Measurements from ENCODE around the gene ADCY2.

Gene ADCY2

GRCh38 chr5:7794311-7794710, 398.4 kb downstream of the ADCY2 start:
- no peak overlapping the region for H3K4me3 ChIP-seq (replicated peaks; ENCODE audit: low read depth, low read length)
- no peak for DNase-seq (ENCODE audit: low read depth)
- TF ChIP-seq, protein P1, sequence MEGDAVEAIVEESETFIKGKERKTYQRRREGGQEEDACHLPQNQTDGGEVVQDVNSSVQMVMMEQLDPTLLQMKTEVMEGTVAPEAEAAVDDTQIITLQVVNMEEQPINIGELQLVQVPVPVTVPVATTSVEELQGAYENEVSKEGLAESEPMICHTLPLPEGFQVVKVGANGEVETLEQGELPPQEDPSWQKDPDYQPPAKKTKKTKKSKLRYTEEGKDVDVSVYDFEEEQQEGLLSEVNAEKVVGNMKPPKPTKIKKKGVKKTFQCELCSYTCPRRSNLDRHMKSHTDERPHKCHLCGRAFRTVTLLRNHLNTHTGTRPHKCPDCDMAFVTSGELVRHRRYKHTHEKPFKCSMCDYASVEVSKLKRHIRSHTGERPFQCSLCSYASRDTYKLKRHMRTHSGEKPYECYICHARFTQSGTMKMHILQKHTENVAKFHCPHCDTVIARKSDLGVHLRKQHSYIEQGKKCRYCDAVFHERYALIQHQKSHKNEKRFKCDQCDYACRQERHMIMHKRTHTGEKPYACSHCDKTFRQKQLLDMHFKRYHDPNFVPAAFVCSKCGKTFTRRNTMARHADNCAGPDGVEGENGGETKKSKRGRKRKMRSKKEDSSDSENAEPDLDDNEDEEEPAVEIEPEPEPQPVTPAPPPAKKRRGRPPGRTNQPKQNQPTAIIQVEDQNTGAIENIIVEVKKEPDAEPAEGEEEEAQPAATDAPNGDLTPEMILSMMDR (IDR thresholded peaks at IDR 0.05; ENCODE audit: low read length, missing control alignments), result no peak

DNA sequence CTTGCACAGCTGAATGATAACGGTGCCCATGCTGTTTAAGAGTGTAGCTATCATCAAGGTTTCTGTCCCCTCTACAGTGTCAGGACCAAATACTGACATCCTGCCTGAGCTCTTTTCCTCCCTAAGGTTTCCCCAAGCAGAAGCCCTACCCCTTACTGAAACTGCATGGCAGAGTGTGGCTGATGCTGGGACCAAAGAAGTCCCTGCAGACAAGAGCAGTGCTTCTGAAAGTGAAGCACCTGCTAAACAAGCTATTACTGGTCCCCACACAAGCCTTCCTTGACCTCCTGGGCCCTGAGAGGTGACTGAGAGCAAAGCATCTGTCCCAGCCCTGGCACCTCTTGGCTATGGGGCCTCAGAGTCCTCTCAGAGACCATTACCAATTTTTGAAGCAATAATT, 398.9 kb downstream of the ADCY2 start:
- TF ChIP-seq, protein P1 (IDR thresholded peaks at IDR 0.05; ENCODE audit: low read length, missing control alignments), result no peak
- H3K4me3 ChIP-seq (replicated peaks; ENCODE audit: low read depth, low read length), result no peak overlapping the region
- no peak for DNase-seq (ENCODE audit: low read depth)

DNA sequence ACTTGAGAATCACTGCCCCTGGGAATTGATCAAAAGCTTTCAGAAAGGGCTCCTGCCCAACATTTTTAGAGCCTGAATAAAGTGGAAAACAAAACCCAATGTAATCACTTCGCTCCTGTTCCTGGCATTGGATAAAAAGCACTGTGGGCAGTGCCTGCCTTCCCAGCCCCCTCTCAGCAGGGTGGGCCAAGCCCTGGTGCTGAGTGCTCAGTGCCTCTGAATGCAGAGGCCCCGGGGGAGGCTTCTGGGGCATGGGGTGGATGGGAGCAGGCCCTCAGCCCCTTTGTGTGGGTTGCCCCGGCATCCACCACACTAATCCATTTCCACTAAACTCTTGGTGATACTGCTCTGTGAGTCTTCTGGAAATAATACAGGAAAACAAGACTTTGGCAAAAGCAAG, 399.4 kb downstream of the ADCY2 start:
- no peak for DNase-seq (ENCODE audit: low read depth)
- TF ChIP-seq, protein P1 (IDR thresholded peaks at IDR 0.05; ENCODE audit: low read length, missing control alignments), result no peak
- H3K4me3 ChIP-seq (replicated peaks; ENCODE audit: low read depth, low read length), result no peak overlapping the region

DNA sequence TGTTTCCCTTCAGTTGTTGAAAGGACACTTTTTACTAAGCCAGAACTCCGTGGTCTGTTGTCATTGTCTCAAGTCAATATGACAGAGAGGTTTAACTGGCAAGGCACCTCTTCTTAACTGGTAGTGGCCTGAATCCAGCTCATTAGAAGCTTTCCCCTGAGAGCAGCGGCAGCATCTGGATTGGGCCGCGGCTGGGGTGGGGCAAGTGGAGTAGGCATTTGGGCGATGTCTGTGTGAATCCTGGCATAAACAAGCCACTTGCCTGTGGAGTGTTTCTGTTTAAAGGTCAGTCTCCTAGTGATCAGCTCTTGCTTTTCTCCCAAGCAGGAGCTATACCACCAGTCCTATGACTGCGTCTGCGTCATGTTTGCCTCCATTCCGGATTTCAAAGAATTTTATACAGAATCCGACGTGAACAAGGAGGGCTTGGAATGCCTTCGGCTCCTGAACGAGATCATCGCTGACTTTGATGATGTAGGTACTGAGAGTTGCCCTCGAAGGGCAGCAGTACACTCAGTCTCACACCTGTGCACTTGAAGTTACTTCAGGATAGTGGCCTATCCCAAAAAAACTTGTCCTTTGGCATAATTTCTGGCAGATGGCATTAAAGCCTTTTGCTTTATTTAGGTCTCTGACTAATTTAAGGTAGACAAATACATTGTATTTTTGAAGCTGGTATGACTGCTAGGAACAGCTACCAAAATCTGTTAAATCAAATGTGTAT, 406.1 kb downstream of the ADCY2 start:
- TF ChIP-seq, protein P1 (IDR thresholded peaks at IDR 0.05; ENCODE audit: low read length, missing control alignments), result no peak
- no peak for DNase-seq (ENCODE audit: low read depth)
- no peak overlapping the region for H3K4me3 ChIP-seq (replicated peaks; ENCODE audit: low read depth, low read length)

GRCh38 chr5:7802855-7803254, 406.9 kb downstream of the ADCY2 start:
- TF ChIP-seq, protein P1 (IDR thresholded peaks at IDR 0.05; ENCODE audit: low read length, missing control alignments), result no peak
- peak; percentile 44 for DNase-seq (ENCODE audit: low read depth)
- H3K4me3 ChIP-seq (replicated peaks; ENCODE audit: low read depth, low read length), result no peak overlapping the region

- DNase-seq (ENCODE audit: low read depth), result no peak
- H3K4me3 ChIP-seq (replicated peaks; ENCODE audit: low read depth, low read length), result no peak overlapping the region
- TF ChIP-seq, protein P1 (IDR thresholded peaks at IDR 0.05; ENCODE audit: low read length, missing control alignments), result no peak
Measured at GRCh38 chr5:7803937-7804336, 408.0 kb downstream of the ADCY2 start.

DNA sequence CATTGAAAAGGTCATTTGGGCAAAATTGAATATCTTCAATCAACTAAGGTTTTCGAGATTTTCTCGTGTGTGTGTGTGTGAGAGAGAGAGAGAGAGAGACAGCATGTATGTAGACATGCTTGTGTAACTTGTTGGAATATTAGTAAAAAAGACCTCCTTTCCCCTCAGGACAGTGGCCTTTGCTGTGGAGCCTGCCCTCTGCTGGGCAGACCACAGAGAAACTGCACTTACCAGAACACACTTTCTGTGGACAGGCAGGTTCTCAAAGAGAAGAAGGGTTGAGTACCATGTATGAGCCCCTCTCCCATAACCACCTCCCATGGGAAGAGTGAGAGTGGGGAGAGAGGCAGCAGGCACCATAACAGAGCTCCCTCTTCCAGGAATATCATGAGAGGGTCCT, 409.4 kb downstream of the ADCY2 start:
- TF ChIP-seq, protein P1 (IDR thresholded peaks at IDR 0.05; ENCODE audit: low read length, missing control alignments), result peak; percentile 21
- H3K4me3 ChIP-seq (replicated peaks; ENCODE audit: low read depth, low read length), result no peak overlapping the region
- DNase-seq (ENCODE audit: low read depth), result peak; percentile 3
